NCI-H187 (cell line): Measurements from ENCODE around the gene ETS2.

Experiments
- DNase-seq, 2 experiments: peaks; one replicate each; lab custom pipeline; 2025; lab: John Stamatoyannopoulos, UW

The ETS2 gene

DNA sequence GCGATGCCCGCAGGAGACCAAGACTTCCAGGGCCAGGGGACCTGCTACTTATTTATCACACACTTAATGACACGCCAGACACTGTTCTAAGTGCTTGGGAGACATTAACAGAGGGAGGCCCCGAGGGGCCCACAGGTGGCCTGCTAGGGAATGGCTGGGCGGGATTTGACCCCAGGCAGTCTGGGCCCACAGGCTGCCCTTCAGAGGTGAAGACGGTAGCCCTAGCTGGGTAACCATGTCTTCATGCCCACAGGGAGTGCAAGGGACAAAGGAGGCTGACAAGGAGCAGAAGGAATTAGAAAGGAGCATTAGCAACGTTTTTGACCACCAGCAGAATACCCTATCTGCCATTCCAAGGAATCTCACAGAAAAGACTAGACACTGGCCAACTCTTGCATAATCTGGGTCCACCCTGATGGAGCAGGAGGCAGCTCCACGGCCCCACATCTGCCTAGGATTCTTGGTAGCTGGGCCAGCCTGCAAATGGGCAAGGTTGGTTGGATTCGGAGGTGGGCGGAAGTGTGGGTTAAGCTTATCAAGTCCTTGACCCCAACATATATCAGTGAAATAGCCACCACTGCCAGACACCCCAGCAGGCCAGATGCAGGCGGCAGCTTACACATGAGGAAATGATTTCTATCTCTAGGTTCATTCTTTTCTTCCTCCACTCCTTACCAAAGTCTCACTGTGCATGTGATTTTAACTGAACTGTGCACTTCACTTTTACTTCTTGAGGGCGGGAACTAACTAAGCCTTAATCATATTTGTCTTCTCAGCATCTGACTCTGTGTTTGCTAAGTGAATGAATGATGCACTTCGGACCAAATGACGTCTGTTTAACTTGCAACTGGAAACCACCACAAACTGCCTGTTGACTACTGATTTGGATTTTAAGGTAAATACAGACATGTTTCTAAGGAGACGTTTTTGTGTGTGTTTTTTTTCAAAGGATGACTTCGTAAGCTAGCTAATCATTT is 3.4 kb upstream of the ETS2 start:
- no peak for DNase-seq

DNA sequence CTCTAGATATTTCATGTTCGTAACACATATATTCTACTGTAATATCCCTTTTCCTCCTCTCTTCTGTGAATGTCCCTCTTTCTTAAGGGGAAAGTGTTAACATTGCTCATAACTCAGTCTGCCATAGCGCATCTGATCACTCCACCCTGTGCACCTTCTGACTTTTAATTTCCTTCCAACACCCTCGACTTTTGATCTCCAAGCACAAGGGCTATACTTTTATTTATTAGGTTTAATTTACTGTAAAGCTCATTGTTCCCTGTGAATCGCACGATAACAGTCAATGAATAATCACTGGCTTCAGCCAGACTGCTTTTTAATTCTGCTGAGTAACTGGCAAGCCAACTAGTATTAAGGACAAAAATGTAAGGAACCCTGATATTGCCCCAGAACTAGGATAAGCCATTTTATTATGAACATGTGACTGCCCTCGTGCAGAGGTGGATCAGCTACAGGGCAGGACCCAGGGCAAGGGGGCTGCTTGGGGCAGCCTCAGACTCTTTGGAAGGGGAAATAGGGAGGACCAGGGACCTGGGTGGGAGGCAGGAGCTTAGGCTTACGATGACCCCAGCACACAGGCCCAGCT is 2.6 kb upstream of the ETS2 start:
- no peak for DNase-seq

DNA sequence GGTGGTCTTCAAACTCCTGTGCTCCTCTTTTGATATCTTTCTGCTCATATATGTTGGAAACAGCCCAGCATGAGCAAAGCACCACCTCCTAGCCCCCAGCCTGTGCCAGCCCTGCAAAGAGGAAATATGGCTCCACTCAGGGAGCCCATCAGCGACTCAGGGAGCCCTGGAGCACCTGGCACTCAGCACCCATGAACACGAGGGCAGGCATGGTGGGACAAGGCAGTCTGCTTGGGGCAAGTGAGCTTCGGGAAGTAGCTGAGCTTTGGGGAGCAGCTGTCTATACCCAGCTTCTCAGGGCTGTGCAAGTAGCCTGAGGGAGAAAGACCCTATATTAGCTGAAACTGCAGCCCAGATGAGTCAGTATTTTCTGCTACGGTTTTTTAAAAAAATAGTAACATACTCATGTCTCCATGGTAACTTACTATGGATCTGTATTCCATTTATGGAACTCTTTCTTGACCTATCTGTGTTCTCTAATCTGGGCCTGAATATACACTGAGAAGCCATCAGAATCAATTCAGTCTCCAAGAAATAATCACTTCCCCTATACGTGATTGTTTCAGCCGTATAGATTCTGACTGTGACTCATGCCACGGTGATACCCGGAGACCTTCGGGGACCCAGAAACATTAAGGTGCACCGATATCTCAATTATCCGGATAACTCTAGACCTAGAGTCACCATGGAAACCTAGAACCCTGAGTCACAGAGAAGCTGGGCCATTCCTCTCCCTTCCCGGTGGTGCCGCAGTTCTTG is 1.5 kb upstream of the ETS2 start:
- no peak for DNase-seq

DNA sequence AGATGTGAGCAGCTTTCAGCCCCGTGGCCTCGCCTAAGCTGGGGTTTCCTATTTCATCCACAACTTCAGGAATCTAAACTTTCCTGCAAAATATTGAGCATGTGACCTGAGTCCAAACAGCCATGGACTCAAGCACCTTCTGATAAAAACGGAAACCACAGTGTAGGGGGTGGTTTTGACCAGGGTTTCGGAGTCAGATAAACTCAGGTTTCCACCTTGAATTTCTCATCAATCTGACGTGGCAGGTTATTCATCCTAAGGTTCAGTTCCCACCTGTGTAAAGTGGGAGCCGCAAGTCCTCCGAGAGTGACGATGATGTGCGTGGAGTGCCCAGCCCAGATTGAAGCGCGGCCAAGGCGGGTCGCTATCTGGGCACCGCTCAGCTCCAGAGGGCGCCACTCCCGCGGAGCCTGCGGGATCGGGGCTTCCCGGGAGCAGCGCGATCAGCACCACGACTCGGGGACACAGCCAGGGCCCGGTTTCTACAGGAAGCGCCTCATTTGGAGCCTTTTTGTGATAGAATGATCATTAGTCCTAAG is 871 bp upstream of the ETS2 start:
- DNase-seq: peak; percentile 32 to 78

DNA sequence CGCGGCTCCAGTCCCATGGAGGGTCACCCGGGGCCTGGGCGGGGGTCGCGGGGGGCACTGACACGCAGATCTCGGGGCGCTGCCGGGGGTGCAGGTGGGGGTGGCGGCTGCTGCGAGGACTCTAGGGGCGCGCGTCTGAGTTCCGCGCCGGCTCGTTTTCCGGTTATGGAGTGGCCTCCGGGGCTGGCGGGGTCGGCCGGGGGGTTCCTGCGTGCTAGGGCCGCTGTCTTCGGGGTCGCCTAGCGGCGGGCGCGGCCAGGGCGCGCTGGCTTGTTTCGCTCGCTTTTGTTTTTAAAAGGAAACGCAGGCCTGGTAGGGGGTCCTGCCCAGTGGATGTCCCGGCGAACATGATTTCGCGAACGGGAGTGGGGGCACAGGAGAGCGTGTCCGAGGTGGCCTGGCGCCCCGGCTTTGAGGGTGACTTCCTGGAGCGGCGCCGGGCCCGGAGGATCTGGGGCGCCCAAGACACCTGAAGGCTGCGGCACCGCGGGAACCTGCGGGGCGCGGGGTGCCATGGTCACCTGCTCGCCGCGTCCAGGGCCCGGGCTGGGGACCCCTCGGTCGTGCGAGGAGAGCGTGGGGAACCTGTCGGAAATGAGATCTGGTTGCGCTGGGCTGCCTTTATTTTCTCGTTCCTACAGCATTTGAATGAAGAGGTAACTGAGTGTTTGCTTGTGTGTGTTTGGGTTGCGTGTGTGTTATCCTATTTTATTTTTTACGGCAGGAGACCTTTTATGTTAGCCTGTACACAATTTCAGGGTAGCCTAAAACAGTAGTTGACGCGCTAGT is 618 bp downstream of the ETS2 start:
- DNase-seq: no peak

DNA sequence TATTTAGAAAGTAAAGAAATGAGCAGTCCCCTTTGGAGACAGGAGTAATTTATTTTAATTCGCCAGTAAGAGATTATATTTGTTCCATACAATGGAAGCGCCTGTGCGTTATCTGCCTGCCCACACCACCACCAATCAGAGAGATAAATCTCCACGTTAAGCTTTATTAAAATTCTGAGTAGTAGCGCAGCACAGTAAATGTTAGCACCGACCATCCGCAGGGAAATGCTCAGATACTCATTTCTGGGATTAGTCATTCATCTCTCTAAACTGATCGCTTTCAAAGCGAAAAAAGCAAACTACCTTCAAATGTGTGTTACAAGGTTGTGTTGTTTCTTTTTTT is 1.2 kb downstream of the ETS2 start:
- DNase-seq: no peak

DNA sequence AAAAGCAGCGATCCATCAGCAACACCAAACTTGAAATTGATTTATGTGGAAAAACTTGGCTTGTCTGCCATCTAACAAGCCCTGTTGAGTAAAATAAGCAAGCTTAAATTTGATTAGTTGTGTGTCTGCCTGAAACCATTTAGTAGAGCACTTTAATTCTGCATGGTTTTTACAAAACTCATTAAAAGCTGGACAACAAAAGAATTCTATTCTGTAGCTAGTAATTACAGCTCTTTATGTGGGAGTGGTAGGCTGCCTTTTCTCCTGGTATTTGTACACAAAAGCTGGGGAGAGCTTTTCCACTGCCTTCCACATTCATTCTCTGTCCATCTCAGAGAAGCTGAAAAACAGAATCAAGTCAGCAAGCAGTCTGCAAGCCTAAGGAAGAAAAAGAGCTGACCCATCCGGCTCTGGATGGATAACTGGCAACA is 1.7 kb downstream of the ETS2 start:
- DNase-seq: no peak

DNA sequence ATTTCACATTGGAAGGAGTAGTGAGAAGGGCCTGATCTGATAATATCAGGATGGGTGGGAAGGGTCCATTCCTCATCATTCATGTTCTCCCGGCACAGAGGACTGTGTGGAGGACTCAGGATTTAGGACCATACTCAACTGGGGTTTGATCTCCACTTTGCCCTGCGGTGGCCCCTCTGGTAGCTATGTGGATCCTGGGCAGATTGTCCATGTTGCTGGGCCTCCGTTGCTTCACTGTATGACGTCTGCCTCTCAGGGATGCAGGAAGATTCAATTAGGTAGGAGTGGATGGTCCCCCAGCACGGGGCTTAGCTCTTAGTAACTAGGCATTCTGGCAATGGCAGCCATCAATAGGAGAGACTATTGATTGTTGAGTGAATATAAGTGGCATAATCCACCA is 2.3 kb downstream of the ETS2 start:
- no peak for DNase-seq

DNA sequence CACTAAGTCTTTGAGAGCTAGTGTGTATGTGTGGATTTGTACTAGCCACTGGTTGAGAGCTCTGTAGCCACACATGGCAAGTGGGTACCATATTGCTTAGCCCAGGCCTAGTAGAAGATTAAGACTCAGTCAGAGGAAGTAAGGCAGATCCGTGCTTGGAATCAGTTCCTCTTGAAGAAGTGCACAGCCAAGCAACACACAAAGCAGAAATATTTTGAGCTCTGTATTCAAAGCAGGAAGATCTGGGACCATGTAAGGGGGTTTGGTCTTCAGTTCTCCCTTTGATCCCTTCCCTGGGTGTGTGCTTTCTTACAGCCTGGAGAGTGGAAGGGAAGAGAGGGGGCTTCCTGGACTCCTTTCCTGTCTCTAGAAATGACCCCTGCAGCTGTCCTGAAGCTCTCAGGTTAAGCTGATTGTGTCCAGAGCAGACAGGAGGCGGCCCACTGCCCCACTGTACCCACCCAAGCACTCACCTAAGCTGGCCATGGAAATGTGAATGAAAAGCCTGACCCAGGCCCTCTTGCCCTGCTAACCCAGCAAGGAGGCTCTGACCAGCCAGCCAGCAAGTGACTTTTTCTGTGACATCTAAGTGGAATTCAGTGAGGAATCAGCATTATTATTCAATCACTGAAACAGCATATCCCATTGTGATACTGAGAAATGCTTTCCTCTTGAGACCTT is 3.6 kb downstream of the ETS2 start:
- DNase-seq: no peak

DNA sequence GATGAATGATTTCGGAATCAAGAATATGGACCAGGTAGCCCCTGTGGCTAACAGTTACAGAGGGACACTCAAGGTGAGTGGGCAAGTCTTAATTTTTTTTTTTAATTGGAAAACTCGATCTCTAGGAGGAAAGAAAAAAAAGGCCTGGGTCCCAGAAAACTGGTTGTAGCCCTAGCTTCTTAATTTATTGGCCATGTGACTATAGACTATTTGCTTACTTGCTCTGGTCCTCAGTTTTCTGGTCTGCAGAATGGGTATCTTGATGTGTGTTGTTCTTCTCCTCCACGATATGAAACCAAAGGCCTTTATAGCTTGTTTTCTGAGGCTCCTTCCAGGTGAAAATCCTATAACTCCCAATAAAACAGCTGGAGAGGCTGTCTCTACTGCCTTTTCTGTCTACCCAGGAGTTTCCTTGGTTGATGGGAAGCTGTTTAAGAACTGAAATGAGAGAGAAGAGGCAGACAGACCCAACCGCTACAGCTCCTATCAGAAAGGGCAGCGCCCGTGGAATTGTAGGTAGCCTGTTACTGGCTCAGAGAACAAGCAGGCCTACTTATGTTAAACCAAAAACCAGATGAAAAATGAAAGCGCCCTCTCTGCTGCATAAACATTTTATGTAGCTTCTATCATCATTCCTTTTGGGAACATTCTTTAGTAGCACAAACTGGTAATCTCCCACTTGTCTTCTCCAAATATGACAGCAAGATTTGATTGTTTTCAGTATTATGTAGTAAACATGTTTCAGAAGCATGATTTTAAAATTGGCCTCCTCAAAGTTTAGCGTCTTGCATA is 4.5 kb downstream of the ETS2 start:
- DNase-seq: no peak

DNA sequence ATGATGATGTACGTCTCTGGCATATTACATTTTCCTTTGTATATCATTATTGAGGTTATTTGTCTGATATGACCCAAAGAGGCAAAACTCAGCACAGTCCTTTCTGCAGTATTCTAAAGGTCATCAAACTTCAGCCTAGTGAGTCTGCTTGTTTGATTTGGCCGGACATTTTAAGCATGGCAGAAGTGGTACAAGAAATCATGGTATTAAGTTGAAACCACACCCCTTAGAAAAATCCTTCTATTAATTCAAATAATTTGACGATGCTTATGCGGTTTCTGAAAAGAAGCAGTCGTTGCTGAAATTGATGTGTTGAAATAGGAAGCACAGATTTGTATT is 5.1 kb downstream of the ETS2 start:
- no peak for DNase-seq

DNA sequence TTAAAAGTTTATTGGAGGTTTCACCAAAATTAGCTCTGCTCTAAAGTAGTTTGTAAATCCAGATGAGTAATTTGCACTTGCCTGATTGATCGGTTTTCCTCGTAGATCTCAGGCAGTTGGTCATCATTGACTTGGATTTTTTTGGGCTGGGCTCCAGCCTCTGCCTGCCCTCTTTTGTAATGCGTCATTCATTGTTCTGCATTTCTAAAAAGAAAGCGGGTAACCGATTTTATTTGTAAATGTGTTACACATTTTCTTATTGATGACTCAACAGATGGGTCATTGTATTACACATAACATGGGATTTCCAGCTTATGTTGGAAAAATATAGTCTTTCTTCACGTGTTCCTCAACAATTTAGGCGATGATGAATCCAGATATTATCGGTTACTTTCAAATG is 5.5 kb downstream of the ETS2 start:
- no peak for DNase-seq

DNA sequence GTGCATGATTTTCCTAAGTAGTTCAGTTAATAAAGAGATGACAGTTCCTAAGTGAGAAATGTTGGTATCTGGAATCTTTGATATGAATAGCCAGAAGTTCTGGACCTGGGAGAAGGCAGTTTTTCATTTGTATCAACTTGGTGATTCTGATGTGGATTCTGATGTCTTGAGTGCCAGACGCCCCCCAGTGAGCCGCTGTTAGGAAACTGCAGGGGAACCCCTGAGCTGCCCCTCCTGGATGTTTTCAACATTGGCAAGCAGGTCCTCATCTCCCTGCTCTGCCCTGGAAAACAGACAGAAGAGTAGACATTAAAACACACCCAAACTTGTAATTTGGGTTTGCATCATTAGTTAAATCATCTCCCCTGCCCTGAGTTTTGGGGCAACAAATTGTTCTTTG is 7.4 kb downstream of the ETS2 start:
- no peak for DNase-seq

DNA sequence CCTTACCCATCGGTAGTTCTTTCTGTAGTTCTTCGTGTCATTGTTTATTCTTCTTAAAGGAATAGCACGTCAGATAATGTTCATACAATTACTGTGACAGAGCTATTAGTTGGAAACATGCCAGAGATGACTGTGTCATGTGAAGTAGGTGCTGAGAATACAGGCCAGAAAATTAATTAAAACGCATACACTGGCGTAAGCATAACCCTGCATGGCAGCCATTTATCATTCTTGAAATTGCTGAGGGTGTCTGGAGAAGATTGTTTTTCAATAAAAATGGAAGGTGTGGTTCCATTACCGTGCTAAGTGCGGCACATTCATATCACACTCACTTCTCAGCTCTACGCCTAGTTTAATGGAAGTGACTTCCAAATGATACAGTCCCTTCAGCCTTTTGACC is 7.8 kb downstream of the ETS2 start:
- peak; percentile 31 to 77 for DNase-seq

DNA sequence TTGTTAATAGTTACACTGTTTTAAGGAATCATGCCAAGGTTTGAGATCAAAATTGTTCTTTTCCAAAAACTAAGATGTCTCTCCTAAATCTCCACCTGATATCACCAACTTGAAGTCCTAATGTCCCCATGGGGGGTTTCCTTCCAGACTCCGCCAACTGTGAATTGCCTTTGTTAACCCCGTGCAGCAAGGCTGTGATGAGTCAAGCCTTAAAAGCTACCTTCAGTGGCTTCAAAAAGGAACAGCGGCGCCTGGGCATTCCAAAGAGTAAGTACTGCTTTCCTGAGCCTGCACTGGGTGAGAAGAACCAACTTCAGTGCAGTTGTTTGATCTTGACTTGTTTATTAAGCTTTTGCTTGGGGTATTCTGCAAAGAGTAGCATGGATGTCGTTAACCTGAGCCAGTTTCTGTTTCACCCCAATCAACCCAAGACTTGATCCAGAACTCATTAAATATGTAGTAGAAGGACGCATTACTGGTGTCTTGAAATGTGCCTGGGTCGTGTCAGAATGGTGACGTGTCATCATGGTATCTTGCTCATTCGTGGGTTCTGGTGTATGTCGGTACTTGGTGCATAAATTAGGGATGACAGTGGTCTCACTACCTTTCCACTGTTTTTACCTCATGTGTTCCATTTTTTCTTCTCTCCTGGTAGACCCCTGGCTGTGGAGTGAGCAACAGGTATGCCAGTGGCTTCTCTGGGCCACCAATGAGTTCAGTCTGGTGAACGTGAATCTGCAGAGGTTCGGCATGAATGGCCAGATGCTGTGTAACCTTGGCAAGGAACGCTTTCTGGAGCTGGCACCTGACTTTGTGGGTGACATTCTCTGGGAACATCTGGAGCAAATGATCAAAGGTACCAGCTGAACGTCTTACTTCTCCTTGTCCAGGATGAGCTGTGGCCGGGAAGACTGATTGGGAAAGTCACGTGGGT is 8.7 kb downstream of the ETS2 start:
- DNase-seq: no peak

DNA sequence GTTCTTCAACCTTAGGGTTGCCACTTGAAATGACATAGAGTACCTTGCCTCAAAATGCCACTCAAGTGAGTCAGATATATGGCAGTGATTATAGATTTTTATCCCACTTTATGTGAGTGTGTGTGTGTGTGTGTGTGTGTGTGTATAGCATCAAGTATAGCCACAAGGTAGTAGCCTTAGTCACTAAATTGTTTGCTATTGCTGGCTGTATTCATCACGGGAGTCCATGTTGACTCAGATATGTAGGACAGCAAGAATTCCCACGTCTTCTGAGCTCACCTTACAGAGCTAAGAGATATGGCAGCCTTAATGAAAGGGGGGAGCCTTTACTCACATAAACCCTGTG is 9.3 kb downstream of the ETS2 start:
- DNase-seq: peak; percentile 69 to 72

DNA sequence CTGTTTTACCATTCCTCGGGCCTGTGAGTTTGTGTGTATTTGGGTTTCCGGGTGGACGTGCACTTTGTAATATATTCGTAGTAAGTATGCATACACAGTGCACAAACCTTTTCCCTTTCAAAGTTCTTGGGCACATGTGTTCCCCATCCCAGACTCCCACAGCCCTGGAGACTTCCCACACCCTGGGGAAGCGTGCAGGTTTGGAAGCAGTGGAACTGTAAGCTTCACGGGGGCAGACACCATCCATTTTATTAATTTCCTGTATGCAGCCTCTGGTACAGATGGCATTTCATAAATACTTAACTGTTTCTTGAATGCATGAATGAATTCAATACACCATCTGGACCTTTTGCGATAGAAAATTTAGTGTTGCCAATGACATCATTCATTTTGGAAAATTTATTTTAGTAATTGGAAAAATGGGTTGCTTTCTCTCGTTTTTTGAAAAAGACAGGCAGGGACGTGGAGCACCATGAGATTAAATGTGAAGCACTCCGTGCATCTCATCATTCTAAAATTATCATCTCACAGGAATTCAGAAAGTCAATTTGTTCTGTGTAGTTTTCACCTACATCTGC is 10.8 kb downstream of the ETS2 start:
- DNase-seq: no peak

DNA sequence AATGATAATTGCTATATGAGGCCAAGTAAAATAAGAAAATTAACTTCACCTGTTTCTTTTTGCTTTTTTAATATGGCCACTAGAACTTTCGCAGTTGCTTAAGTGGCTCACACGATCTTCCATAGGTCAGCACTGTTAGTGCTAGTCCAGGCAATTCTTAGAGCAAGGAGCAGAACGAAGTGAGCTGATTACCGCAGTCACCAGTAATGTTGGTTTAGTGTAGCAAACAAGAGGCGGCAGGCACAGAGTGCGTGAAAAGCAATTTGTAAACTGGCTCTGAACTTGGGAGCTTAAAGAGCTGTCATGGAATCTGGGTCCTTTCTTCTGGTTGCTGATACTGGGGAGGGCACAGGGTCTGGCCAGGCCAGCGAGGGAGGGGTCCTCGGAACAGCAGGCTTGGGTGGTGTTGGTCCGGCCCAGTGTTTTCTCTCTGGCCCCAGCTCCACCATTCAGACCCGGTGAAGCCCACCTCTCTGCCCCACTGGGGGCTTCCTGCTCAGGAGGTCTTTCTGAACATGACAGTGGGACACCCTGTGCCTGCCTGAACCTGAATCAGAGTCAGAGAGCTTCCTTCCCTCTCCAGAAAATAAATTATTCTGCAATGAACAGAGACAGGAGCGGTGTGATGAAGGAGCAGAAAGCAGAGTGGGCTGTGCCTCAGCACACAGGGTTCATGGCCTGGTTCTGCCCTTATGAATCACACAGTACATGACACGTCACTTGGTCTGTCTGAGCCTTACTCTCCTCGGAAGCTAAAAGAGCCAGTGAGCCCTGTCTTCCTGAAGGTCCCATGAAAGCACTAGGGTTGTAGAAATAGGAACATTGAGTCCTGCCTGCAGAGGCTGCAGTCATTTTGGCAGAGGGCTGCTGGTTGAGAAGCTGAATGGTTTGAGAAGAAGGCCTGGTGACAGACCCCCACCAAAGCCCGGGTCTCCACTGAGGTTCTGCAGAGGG is 11.9 kb downstream of the ETS2 start:
- DNase-seq: no peak
